K562 (cell line): ENCODE measurements around the gene KCNJ10. TPM values are rescaled to one million over a fixed set of nuclear protein-coding genes. Genes with fewer than 3 reads are reported as not detected.

Experiments
- ARID1B ChIP-seq: fragments of 450-650 bp; IDR thresholded peaks from 2 replicates; pipeline ENCODE4 v1.6.1; 2016; ENCODE audit warnings: antibody characterized with exemption, mild to moderate bottlenecking, inconsistent platforms
- BHLHE40 ChIP-seq: IDR thresholded peaks from 2 replicates; pipeline ENCODE4 v1.6.1; 2011; ENCODE audit warnings: low read length, improper control_type of control experiment
- CEBPB ChIP-seq: fragments of 450-650 bp; IDR thresholded peaks from 2 replicates; pipeline ENCODE4 v1.6.1; 2016; ENCODE audit warnings: missing genetic modification characterization, missing compliant biosample characterization
- GATAD2B ChIP-seq: fragments of 450-650 bp; IDR thresholded peaks from 2 replicates; pipeline ENCODE4 v1.6.1; 2017; ENCODE audit warnings: mild to moderate bottlenecking, borderline replicate concordance
- MCM5 ChIP-seq: fragments of 450-650 bp; IDR thresholded peaks from 2 replicates; pipeline ENCODE4 v1.6.1; 2016; ENCODE audit warnings: low read depth
- MGA ChIP-seq: fragments of 450-650 bp; IDR thresholded peaks from 2 replicates; pipeline ENCODE4 v1.6.1; 2016; ENCODE audit warnings: mild to moderate bottlenecking, moderate library complexity
- RBFOX2 ChIP-seq: fragments of 200-400 bp; formaldehyde crosslinking; IDR thresholded peaks from 2 replicates; pipeline ENCODE4 v1.6.1; 2017; ENCODE audit warnings: low read depth, mild to moderate bottlenecking, low read length, moderate library complexity
- RFX5 ChIP-seq: IDR thresholded peaks from 2 replicates; pipeline ENCODE4 v1.6.1; 2011; ENCODE audit warnings: low read depth, mild to moderate bottlenecking, improper control_type of control experiment, low read length
- YY1 ChIP-seq, 3 experiments: IDR thresholded peaks; 2 replicates each; pipeline ENCODE4 v1.6.1; 2011; ENCODE audit warnings: low read length in 2 of 3, mild to moderate bottlenecking in 2 of 3, moderate library complexity in 2 of 3, borderline replicate concordance in 1 of 3, control low read depth in 1 of 3, low read depth in 1 of 3; ENCODE audit not compliant: insufficient read depth in 3 of 3, insufficient replicate concordance in 2 of 3, control insufficient read depth in 1 of 3, insufficient read length in 1 of 3; ENCODE audit errors: extremely low read depth in 1 of 3
- ZEB2 ChIP-seq: fragments of 450-650 bp; IDR thresholded peaks from 2 replicates; pipeline ENCODE4 v1.6.1; 2016
- polyA plus RNA-seq, 8 experiments: library from polyadenylated mRNA; depleted of rRNA in 4 of 8; stranded (reverse) in 5 of 8; unstranded in 3 of 8; fragments of >200 nt; fragmentation: Nextera tagmentation in 2 of 8; fragmentation: Illumina TruSeq in 1 of 8; extraction: Ambion mirVana in 2 of 8; extraction: Trizol in 1 of 8; gene quantifications; 2 replicates each; pipeline versions ENCODE4 v1.2.1 to v1.2.3, GENCODE V29; 2011 to 2014; ENCODE audit warnings: inconsistent platforms in 1 of 8, missing spikeins in 1 of 8
- total RNA-seq, 7 experiments: library from RNA; depleted of rRNA in 6 of 7; stranded (reverse); fragments of >200 nt in 6 of 7; fragmentation: Illumina TruSeq in 2 of 7; extraction: Trizol in 2 of 7; gene quantifications; 2 replicates each; pipeline versions ENCODE4 v1.2.1 to v1.2.3, GENCODE V29; 2011 to 2021; ENCODE audit warnings: low replicate concordance in 1 of 7
- TF ChIP-seq, protein P1 (sequence below): fragments of 450-650 bp; IDR thresholded peaks from 2 replicates; pipeline ENCODE4 v1.6.1; 2016

The KCNJ10 gene
- total and polyA plus RNA-seq, 9 of the 15 experiments (the other 6 are each of a cell fraction or from before 2014, with no cell fraction given) = 0.06 to 0.11 TPM; not detected in 7

- peak; percentile 81 for TF ChIP-seq MGA
- TF ChIP-seq BHLHE40 = peak; percentile 86
- peak in 1 of 3 experiments; percentile 36 for TF ChIP-seq YY1 (IDR thresholded peaks at IDR 0.05; ENCODE audit: borderline replicate concordance in 1 of 3, control insufficient read depth in 1 of 3, extremely low read depth in 1 of 3, insufficient read depth in 3 of 3, insufficient read length in 1 of 3, insufficient replicate concordance in 2 of 3, low read depth in 1 of 3, low read length in 2 of 3)
- TF ChIP-seq RFX5 = peak; percentile 59; the same call in 1 of the 2 replicates
- TF ChIP-seq RBFOX2 = peak; percentile 41
- TF ChIP-seq, protein P1, sequence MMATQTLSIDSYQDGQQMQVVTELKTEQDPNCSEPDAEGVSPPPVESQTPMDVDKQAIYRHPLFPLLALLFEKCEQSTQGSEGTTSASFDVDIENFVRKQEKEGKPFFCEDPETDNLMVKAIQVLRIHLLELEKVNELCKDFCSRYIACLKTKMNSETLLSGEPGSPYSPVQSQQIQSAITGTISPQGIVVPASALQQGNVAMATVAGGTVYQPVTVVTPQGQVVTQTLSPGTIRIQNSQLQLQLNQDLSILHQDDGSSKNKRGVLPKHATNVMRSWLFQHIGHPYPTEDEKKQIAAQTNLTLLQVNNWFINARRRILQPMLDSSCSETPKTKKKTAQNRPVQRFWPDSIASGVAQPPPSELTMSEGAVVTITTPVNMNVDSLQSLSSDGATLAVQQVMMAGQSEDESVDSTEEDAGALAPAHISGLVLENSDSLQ = 0 out of 2 replicates have a peak, but pooled peaks have one; percentile 43
- TF ChIP-seq GATAD2B = no peak
- no peak for TF ChIP-seq ZEB2
- no peak for TF ChIP-seq ARID1B
- no peak for TF ChIP-seq MCM5
- peak; percentile 55; the same call in 1 of the 2 replicates for TF ChIP-seq CEBPB (tag)
These were observed 31.2 kb upstream of the KCNJ10 start (continued) for GRCh38 chr1:160101037-160101716.
